Fibroblast of the aortic adventitia (primary cell): ENCODE measurements around the gene CACNG6. TPM values are rescaled to one million over a fixed set of nuclear protein-coding genes. Genes with fewer than 3 reads are reported as not detected.

Experiments used
- DNase-seq: peaks from one replicate; pipeline ENCODE4 v3.0.0-alpha.2; 2010; ENCODE audit warnings: low read depth
- H3K4me3 ChIP-seq: 2 replicates; pipeline ENCODE4 v1.5.1; 2011; ENCODE audit warnings: low read depth, mild to moderate bottlenecking, control low read depth, low read length, moderate library complexity
- total RNA-seq: library from RNA; depleted of rRNA; stranded (reverse); fragments of >200 nt; gene quantifications from 2 replicates; pipeline ENCODE4 v1.2.3, GENCODE V29; 2012; ENCODE audit warnings: low replicate concordance
- TF ChIP-seq, protein P1 (sequence below): IDR thresholded peaks from 2 replicates; pipeline ENCODE4 v1.5.1; 2011; ENCODE audit warnings: mild to moderate bottlenecking, low read length, control low read depth, inconsistent platforms; ENCODE audit not compliant: insufficient read depth

CACNG6 gene
- total RNA-seq, 1 donor: 1.1 TPM

DNA sequence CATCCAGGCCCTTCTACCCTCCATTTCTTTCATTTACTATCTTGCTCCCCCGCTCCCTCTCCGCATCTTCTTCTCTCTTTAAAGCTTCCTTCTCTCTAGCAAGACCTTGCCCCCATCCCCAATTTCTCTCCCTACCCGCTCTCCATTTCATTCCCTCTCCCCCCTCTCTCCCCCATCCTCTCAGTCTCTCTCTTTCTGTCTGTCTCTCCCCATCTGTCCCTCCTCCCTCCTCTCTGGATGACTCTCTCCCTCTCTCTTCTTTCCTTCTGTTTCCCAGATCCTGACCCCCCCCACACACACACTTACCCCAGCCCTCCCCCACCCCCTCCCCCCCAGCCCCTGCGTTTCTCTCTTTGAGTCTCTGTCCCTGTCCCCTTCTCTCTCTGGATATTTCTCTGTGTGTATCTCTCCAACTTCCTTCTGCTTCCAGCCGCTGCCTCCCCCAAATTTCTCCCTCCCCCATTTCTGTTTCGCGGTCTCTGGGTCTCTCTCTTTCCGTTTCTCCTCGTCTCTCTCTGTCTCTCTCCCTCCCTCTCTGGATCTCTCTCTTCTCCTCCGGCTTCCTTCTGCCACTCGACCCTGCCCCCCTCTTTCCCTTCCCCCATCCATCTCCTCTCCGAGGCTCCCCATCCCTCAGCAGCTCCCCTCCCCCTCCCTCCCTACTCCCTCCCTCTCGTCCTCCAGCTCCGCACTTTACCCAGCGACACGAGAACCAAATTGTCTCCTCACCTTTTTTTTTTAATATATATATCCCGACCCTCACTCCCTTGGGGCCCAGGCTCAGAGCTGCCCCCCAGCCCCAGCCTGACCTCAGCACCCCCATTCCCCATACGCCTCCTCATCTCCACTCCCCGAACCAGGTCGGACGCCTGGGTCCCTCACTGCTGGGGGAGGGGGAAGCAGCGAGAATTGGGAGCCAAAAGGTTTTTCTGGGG, 32.3 kb upstream of the CACNG6 start:
- no peak for DNase-seq
- H3K4me3 ChIP-seq: peak overlapping the region; percentile 82
- TF ChIP-seq, protein P1, sequence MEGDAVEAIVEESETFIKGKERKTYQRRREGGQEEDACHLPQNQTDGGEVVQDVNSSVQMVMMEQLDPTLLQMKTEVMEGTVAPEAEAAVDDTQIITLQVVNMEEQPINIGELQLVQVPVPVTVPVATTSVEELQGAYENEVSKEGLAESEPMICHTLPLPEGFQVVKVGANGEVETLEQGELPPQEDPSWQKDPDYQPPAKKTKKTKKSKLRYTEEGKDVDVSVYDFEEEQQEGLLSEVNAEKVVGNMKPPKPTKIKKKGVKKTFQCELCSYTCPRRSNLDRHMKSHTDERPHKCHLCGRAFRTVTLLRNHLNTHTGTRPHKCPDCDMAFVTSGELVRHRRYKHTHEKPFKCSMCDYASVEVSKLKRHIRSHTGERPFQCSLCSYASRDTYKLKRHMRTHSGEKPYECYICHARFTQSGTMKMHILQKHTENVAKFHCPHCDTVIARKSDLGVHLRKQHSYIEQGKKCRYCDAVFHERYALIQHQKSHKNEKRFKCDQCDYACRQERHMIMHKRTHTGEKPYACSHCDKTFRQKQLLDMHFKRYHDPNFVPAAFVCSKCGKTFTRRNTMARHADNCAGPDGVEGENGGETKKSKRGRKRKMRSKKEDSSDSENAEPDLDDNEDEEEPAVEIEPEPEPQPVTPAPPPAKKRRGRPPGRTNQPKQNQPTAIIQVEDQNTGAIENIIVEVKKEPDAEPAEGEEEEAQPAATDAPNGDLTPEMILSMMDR: no peak

DNA sequence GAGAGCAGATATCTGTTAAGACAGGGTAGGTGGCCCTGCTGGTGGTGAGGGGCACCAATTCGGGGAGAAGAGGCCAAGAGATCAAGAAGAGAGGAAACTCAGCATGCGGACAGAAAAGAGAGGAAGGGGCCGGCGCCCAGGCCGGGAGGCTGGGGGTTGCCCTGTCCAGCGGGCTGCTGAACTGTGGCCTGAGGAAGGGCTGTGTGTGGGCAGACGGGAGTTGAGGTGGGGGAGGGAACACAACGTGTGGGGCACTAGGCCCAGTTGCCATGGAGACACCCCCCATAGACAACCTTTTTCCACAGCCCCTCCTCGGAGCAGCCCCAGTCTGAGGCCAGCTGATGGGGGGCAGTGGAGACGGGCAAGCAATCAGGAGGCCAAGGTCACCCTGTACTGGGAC, 31.2 kb upstream of the CACNG6 start:
- TF ChIP-seq, protein P1: no peak
- no peak for DNase-seq
- H3K4me3 ChIP-seq: peak overlapping the region; percentile 82

DNA sequence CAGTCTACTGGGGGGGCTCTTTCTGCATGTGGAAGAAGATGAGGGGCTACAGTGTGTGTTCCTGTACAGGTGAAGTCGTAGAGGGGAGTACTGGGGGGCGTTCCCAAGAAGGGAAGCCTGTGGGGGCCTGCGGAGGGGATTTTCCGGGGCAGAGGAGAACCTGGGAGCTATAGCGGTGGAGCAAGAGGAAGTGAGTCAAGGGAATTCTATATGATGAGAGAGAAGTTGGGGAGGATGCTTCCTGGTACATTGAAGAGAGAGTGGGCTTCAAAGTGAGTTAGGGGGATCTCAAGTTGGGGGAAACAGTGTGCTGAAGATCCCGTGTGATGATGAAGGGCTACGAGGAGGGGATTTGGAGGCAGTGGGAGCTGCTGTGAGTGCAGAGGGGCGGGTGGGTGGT, 30.6 kb upstream of the CACNG6 start:
- no peak for DNase-seq

DNA sequence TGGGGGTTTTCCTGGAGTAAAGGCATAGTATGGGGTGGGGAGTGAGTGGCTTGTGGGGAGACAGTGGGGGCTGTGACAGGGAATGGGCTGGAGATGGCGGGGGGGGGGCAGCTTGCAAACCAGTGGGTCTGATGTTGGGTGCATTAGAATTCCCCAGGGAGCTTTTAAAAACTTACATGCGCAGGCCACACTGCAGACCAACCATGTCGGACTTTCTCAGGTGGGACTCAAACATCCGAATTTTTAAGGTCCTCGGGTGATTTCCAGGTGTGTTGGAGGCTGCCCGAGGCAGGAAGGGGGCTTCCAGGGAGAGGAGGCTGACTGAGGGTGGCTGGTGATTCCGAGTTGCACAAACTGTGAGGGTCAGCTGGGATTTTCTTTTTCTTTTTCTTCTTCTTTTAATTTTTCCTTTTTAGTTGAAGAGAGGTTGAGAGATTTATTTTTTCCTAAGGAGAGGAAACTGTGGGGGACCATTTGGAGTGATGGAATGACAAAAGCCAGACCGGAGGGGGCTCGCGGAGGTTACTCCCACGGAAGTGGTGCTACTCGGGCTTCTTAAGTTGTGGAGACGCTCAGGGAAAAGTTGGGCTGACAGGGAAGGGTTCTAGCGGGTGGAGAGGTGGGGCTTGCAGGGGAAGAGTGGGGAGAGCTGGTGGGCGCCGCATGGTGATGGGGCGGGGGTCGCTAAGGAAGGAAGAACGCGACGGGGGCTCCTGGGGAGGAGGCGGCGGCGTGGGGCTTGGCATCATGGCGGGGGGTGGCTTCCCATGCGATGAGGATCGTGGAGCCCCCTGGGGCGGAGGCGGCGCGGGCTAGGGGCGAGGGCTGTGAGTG, 29.7 kb upstream of the CACNG6 start:
- peak; percentile 78 for DNase-seq
- TF ChIP-seq, protein P1: no peak
- peak overlapping the region; percentile 82 for H3K4me3 ChIP-seq

More for the DNA sequence above, 30.6 kb upstream of the CACNG6 start:
- TF ChIP-seq, protein P1: no peak
- peak overlapping the region; percentile 82 for H3K4me3 ChIP-seq

DNA sequence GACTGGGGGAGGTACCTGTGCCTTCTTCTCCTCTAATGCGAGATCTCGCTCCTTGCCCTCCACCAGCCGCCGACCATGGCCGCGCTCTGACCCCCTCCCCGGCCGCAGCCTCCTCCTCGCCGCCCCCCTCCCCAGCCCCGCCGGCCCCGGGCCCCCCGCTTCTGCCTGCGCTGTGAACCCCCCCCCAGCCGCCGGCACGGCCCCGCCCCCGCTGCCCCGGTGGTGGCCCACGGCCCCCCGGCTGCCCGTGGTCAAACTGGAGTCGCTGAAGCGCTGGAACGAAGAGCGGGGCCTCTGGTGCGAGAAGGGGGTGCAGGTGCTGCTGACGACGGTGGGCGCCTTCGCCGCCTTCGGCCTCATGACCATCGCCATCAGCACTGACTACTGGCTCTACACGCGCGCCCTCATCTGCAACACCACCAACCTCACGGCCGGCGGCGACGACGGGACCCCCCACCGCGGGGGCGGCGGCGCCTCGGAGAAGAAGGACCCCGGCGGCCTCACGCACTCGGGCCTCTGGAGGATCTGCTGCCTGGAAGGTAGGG, 28.5 kb upstream of the CACNG6 start, which contains the start of gene CACNG8:
CACNG8 (plus strand) TSS at position 51 of the 545 bp plus-strand sequence.
- H3K4me3 ChIP-seq: peak within 1 kb of the TSS; percentile 82
- TF ChIP-seq, protein P1: no peak
- no peak for DNase-seq

DNA sequence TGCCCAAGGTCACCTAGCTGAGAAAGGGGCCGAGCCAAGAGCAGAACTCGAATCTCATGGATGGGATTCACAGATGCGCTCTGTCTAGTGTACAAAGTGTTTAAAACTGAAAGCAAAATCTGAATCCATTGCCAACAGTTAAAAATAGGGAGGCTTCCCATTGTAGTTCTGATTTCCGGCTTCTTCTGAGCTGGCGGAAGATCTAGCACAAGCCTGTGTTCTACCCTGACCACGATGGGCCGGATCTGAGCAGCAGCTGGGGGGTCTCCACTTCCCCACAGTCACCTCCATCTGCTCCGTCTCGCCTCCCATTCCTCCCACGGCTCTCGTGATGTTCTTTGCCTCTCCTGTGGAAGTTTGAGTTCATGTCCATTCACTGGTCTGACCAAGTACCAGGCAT, 26.3 kb upstream of the CACNG6 start:
- peak overlapping the region; percentile 22 for H3K4me3 ChIP-seq
- TF ChIP-seq, protein P1: no peak
- no peak for DNase-seq
